ENCODE results near the gene FBXL17. TPM values are rescaled to one million over a fixed set of nuclear protein-coding genes. Genes with fewer than 3 reads are reported as not detected.

The FBXL17 gene
- polyA plus RNA-seq, 2 of the 4 experiments (the other 2 are of a cell fraction) = 8.7 to 9.1 TPM

- ChIA-PET CTCF (no interaction called here), POLR2A (no interaction called here)
- no peak overlapping the region for H3K27ac ChIP-seq
- no peaks in the 10 kb centered on the region for H3K4me1 ChIP-seq
- DNase-seq (ENCODE audit: low read depth in 1 of 2, low spot score in 1 of 2) = no peak
- no peak overlapping the region for H3K4me2 ChIP-seq
- no peak for TF ChIP-seq CHD2 (IDR thresholded peaks at IDR 0.05; ENCODE audit: low read length, partially characterized antibody)
- no peak for TF ChIP-seq ELK1 (IDR thresholded peaks at IDR 0.05; ENCODE audit: low read depth, low read length)
- no peak for TF ChIP-seq MAFK (IDR thresholded peaks at IDR 0.05; ENCODE audit: partially characterized antibody)
- no peak for TF ChIP-seq SMC3 (IDR thresholded peaks at IDR 0.05)
- no peak for TF ChIP-seq POLR2A (IDR thresholded peaks at IDR 0.05; ENCODE audit: low read length)
- no peak overlapping the region for H3K4me3 ChIP-seq
- ATAC-seq = no peak
- no peak for FAIRE-seq
- H3K9me3 ChIP-seq = 0 out of 3 replicates have a peak, but pooled peaks cover 3% of the 10 kb centered on the region
- WGBS (ENCODE audit: missing lambda C conversion rate) = 95% methylated on average over 3 of the region's 3 CpGs
These were observed 303.6 kb downstream of the FBXL17 start for GRCh38 chr5:108078345-108078744.

DNA sequence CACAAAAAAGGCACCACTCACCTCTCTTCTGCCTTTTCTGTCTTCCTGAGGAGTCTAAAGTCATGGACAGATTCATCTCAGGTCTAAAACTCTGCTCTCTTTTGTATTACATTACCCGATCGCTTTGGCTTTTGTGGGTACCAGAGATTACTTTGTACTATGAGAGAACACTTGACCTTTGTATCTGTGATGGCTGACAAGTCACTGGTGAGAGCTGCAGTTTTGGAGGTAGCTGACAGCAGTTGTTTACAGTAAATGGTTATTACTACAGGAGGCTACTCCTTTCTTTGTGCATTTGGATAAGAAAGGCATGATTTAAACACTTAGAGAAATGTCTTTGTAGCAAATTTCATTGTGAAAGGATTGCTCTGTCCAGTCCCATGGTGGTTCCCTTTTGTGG is 307.3 kb downstream of the FBXL17 start:
- TF ChIP-seq TFCP2L1 (CRISPR knock-in tag; IDR thresholded peaks at IDR 0.05) = no peak
- TF ChIP-seq, protein P1, sequence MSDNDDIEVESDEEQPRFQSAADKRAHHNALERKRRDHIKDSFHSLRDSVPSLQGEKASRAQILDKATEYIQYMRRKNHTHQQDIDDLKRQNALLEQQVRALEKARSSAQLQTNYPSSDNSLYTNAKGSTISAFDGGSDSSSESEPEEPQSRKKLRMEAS (IDR thresholded peaks at IDR 0.05) = no peak
- TF ChIP-seq USF2 (IDR thresholded peaks at IDR 0.05) = no peak
- no peak for TF ChIP-seq RCOR1 (IDR thresholded peaks at IDR 0.05; ENCODE audit: low read depth, low read length)
- no peak for TF ChIP-seq SREBF2 (IDR thresholded peaks at IDR 0.05)
- TF ChIP-seq, protein P2, sequence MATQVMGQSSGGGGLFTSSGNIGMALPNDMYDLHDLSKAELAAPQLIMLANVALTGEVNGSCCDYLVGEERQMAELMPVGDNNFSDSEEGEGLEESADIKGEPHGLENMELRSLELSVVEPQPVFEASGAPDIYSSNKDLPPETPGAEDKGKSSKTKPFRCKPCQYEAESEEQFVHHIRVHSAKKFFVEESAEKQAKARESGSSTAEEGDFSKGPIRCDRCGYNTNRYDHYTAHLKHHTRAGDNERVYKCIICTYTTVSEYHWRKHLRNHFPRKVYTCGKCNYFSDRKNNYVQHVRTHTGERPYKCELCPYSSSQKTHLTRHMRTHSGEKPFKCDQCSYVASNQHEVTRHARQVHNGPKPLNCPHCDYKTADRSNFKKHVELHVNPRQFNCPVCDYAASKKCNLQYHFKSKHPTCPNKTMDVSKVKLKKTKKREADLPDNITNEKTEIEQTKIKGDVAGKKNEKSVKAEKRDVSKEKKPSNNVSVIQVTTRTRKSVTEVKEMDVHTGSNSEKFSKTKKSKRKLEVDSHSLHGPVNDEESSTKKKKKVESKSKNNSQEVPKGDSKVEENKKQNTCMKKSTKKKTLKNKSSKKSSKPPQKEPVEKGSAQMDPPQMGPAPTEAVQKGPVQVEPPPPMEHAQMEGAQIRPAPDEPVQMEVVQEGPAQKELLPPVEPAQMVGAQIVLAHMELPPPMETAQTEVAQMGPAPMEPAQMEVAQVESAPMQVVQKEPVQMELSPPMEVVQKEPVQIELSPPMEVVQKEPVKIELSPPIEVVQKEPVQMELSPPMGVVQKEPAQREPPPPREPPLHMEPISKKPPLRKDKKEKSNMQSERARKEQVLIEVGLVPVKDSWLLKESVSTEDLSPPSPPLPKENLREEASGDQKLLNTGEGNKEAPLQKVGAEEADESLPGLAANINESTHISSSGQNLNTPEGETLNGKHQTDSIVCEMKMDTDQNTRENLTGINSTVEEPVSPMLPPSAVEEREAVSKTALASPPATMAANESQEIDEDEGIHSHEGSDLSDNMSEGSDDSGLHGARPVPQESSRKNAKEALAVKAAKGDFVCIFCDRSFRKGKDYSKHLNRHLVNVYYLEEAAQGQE (IDR thresholded peaks at IDR 0.05) = no peak
- TF ChIP-seq RFX5 (IDR thresholded peaks at IDR 0.05) = no peak

DNA sequence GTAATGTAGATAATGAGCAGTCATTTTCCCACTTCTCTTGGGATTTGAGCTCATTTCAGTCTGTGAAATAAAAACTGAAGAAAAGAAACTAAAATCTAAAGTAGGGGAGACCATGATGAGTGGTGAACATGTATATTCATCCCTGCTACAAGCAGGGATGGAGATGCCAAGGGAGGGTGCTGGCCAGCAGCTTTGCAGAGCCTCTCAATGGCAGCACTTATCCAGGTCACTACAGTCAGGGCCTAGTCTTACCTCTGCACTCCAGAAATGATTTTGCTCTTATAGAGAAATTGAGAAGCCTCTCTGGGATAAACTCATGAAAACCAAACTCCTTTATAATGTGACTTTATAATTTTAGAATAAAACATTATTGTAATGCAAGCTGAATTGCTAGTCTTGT is 317.6 kb downstream of the FBXL17 start:
- no peak for ATAC-seq
- POLR2A ChIA-PET = no interaction called here
- CTCF ChIA-PET = interaction anchor here (1.9 kb wide), 1 partner anchor 11 kb away, joined by 5 read pairs; no protein-coding TSS in a partner anchor
- FAIRE-seq = peak; percentile 18
- Histone ChIP-seq H3K9me3 (no peaks in the 10 kb centered on the region), H3K27ac (no peak overlapping the region), H3K4me3 (no peak overlapping the region), H3K4me2 (no peak overlapping the region), H3K4me1 (no peaks in the 10 kb centered on the region)
- DNase-seq (ENCODE audit: low read depth in 1 of 2, low spot score in 1 of 2) = no peak
- no peak for TF ChIP-seq NR3C1 (IDR thresholded peaks at IDR 0.05)
- no peak for TF ChIP-seq HDAC2 (IDR thresholded peaks at IDR 0.05)
- TF ChIP-seq FOXS1 (CRISPR knock-in tag; IDR thresholded peaks at IDR 0.05) = no peak
- TF ChIP-seq HEYL (CRISPR knock-in tag; IDR thresholded peaks at IDR 0.05) = no peak
- no peak for TF ChIP-seq RAD21 (conservative IDR thresholded peaks at IDR 0.05 in 1 of 2, IDR thresholded peaks at IDR 0.05 in 1 of 2)
- TF ChIP-seq EHMT2 (IDR thresholded peaks at IDR 0.05; ENCODE audit: low read depth) = no peak
- TF ChIP-seq, protein P3, sequence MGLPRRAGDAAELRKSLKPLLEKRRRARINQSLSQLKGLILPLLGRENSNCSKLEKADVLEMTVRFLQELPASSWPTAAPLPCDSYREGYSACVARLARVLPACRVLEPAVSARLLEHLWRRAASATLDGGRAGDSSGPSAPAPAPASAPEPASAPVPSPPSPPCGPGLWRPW (IDR thresholded peaks at IDR 0.05) = no peak
- no peak for TF ChIP-seq NPAS2 (CRISPR knock-in tag; IDR thresholded peaks at IDR 0.05; ENCODE audit: borderline replicate concordance)
- no peak for TF ChIP-seq JUNB (IDR thresholded peaks at IDR 0.05)
- TF ChIP-seq TFCP2L1 (CRISPR knock-in tag; IDR thresholded peaks at IDR 0.05) = no peak
- TF ChIP-seq CTCF (IDR thresholded peaks at IDR 0.05) = no peak
- no peak for TF ChIP-seq EHF (CRISPR knock-in tag; IDR thresholded peaks at IDR 0.05)
- TF ChIP-seq POLR2AphosphoS2 (conservative IDR thresholded peaks at IDR 0.05; ENCODE audit: low read length) = no peak
- no peak for TF ChIP-seq JUN (IDR thresholded peaks at IDR 0.05)
- TF ChIP-seq TP53 (CRISPR knock-in tag; IDR thresholded peaks at IDR 0.05) = no peak

More for the DNA sequence above, 307.3 kb downstream of the FBXL17 start:
- DNase-seq (ENCODE audit: low read depth in 1 of 2, low spot score in 1 of 2) (no peak), ATAC-seq (no peak), FAIRE-seq (no peak)
- CTCF ChIA-PET = interaction anchor here (1.8 kb wide), 1 partner anchor 10 kb away, joined by 5 read pairs; no protein-coding TSS in a partner anchor
- H3K4me1 ChIP-seq = no peaks in the 10 kb centered on the region
- H3K9me3 ChIP-seq = 0 out of 3 replicates have a peak, but pooled peaks cover 3% of the 10 kb centered on the region
- no peak overlapping the region for H3K27ac ChIP-seq
- POLR2A ChIA-PET = no interaction called here
- 94% methylated on average over 2 of the region's 2 CpGs for WGBS (ENCODE audit: missing lambda C conversion rate)
- H3K4me3 ChIP-seq = no peak overlapping the region
- no peak overlapping the region for H3K4me2 ChIP-seq

All from A549 (cell line).